CD4-positive, alpha-beta T cell treated with Interleukin-17A for 4 hours (primary cell): ENCODE data around the gene KLHL35.
"Not testable (repeated sequence)": the region's sequence is repeated elsewhere in the genome, so short reads cannot be mapped to it uniquely, and the experiment has no call there.

Experiments used
- DNase-seq: peaks from one replicate; pipeline ENCODE4 v3.0.0-alpha.2; 2020; ENCODE audit warnings: mixed read lengths

KLHL35 gene

GRCh38 chr11:75387736-75388294 lies 45.2 kb downstream of the KLHL35 start:
- no peak for DNase-seq

- DNase-seq, result no peak
Measured at GRCh38 chr11:75386942-75387630, 45.9 kb downstream of the KLHL35 start.

GRCh38 chr11:75384438-75385080 lies 48.4 kb downstream of the KLHL35 start:
- peak; percentile 93 for DNase-seq

GRCh38 chr11:75383246-75383645 lies 49.8 kb downstream of the KLHL35 start:
- peak; percentile 73 for DNase-seq

- no peak for DNase-seq
Measured at GRCh38 chr11:75380716-75381420, 52.1 kb downstream of the KLHL35 start.

GRCh38 chr11:75380245-75380644 lies 52.8 kb downstream of the KLHL35 start:
- no peak for DNase-seq

GRCh38 chr11:75378776-75379175 lies 54.2 kb downstream of the KLHL35 start:
- DNase-seq, result not testable (repeated sequence)

GRCh38 chr11:75376175-75376574 lies 56.8 kb downstream of the KLHL35 start:
- no peak for DNase-seq

- DNase-seq, result no peak
Measured at GRCh38 chr11:75375626-75376025, 57.4 kb downstream of the KLHL35 start.

GRCh38 chr11:75374646-75375045 lies 58.4 kb downstream of the KLHL35 start:
- DNase-seq, result no peak

- DNase-seq, result no peak
Measured at GRCh38 chr11:75373201-75373600, 59.8 kb downstream of the KLHL35 start.
